ENCODE data around the gene PCIF1.

- TF ChIP-seq, protein P1, sequence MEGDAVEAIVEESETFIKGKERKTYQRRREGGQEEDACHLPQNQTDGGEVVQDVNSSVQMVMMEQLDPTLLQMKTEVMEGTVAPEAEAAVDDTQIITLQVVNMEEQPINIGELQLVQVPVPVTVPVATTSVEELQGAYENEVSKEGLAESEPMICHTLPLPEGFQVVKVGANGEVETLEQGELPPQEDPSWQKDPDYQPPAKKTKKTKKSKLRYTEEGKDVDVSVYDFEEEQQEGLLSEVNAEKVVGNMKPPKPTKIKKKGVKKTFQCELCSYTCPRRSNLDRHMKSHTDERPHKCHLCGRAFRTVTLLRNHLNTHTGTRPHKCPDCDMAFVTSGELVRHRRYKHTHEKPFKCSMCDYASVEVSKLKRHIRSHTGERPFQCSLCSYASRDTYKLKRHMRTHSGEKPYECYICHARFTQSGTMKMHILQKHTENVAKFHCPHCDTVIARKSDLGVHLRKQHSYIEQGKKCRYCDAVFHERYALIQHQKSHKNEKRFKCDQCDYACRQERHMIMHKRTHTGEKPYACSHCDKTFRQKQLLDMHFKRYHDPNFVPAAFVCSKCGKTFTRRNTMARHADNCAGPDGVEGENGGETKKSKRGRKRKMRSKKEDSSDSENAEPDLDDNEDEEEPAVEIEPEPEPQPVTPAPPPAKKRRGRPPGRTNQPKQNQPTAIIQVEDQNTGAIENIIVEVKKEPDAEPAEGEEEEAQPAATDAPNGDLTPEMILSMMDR (conservative IDR thresholded peaks at IDR 0.05 in 1 of 2, IDR thresholded peaks at IDR 0.05 in 1 of 2; ENCODE audit: extremely low read depth in 1 of 2, insufficient read depth in 1 of 2, low read depth in 1 of 2, low read length in 2 of 2): no peak
- no peak for TF ChIP-seq EZH2 (IDR thresholded peaks at IDR 0.05; ENCODE audit: borderline replicate concordance, low read length)
These were observed 27.7 kb downstream of the PCIF1 start for GRCh38 chr20:45962031-45962755.

Measured in mammary epithelial cell (primary cell).